Activated effector memory CD4-positive, alpha-beta T cell treated with Interleukin-2 at 50 U/mL for 16 hours (primary cell): ENCODE measurements around the gene FAM114A2.

ENCODE experiments used
- DNase-seq: peaks from one replicate; pipeline ENCODE4 v3.0.0-alpha.2; 2020

FAM114A2 gene

DNA sequence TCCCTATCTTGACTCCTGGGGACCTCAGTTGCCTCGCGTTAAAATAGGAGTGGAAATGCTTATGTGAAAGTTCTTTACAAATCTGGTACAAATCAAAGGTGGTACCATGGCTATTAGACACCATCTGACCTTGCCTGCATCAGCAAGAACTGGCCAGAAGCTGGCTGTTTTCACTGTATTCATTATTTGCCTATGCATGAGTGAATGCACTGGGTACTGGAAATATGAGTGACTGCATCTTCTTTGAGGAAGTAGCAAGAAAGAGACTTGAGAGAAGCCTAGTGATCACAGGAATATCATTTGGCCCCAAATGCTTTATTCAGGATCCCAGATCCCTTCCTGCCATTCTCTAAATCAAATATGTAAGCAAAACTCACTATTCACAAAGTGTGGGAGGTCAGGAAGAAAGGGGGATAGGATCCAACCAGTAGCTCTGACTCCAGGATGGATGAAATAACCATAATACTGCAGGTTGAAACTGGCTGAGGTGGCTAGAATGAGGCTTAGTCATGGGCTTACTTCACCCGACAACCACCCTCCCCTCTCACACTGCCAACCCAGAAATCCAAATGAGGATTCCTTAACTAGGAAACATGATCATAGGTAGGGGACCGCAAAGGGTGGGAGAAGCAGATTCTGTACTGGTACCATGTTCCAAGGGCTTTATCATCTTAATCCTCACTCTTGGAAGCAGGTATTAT lies 56.7 kb downstream of the FAM114A2 start:
- DNase-seq: no peak

DNA sequence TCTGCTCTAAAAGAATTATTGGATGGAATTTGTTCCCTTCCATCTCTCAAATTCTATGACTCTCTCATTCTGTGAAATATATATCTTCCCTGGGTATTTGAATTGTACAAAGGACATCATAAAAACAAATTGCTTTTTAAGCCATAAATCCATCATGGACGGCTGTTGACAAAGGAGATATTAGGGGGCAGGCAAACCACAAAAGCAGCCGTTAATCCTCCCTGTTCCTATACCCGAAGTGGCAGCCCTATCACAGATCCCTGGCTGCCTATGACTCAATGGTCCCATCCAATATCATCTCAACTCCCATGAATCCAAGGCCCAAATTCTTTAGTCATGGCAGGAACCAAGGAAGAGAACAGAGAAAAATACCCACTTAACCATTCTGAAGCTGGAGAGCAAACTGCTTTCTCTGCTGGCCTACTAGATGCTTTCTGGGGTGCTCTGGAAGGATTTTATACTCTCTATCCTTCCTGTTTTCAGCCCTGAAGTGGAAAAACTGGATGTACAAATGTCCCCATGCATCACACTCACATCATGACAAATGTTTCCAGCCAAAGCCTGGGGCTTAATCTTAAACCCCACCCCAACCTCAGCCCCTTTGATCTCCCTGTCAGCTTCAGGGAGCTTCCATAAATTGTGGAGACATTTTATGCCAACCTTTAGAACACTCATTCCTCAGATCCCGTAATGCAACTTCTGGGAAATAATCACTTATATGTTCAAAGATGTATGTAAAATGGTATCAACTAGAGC lies 59.5 kb downstream of the FAM114A2 start:
- DNase-seq: no peak

DNA sequence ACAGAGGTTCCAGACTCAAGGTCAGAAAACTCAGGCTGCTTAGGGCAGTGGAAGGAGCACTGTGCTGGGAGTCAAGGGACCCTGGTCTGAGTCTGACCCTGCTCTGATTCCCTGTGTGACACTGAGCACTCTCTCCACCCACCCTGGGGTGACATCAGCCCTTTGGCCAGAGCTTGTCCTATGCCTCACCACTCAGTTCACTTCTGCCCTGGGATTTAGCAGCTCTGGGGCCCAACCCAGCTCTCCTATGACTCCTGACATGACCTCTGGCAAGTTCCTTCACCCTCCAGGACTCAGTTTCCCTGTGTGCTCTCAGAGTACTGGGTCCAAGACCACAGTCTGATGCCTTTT lies 63.9 kb downstream of the FAM114A2 start:
- no peak for DNase-seq

DNA sequence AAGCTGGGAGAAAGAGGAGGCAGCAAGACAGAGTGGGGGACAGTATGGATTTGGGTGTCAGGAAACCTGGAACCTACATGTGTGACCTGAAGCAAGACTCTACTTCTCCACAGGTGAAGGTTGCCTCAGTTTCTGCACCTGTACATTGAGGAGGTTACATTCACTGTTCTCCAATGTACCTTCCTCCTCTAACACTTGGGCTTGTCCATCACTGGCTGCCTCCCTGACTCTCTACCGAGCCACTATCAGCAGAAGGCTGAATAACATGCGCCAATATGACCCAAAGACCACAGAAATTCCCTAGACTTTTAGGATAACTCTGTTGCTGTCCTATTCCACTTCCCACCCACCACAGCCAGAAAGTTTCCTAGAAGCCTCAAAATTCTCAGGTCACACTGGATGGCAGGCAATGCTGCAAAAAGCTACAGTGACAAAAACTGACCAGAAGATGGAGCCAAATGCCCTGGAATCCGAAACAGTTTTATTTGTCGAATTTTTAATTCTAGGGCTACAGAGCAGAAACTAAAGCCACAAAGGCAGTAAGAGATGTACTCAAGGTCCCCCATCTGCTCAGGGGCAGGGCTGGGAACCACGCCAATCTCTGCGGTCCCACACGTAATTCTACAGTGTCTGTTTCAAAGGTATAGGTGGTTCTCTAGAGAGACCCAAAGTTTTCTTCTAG lies 64.4 kb downstream of the FAM114A2 start:
- DNase-seq: no peak

DNA sequence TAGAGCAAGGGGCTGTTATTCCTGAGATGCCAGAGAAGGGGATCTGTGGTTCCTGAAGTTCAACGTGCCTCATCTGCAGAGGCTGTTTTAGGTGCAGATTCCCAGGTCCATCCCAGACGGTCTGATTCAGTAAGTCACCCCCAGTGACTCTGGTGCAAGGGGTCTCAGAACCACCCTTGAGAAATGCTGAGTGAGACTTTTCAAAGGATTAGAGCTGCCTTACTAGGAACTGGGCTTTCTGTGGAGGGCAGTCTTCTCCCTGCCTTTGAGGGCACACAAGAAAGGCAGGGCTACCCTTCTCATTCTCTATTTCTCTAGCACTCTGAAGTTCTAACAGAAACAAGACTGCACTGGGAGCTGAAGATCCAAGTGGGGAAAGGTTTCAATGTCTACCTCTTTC lies 66.5 kb downstream of the FAM114A2 start:
- no peak for DNase-seq

DNA sequence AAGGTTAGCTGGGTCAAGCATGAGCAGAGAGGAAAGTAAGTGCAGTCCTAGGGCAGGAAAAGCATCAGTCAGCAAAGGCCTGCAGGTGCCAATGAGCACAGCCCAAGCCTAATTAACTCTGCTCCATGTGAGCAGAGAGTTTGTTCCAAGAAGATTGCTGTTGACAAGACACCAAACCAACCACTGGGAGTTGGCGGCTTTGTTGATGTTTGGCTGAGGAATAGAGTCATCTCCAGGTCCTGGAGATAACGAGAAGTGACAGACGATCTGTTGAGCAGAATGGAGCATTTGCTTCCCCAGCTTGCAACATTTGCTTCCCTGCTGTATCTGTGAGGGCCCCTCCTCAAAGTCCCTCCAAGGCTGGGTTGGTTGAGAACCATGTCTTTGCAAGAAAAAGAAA lies 68.2 kb downstream of the FAM114A2 start:
- DNase-seq: no peak

DNA sequence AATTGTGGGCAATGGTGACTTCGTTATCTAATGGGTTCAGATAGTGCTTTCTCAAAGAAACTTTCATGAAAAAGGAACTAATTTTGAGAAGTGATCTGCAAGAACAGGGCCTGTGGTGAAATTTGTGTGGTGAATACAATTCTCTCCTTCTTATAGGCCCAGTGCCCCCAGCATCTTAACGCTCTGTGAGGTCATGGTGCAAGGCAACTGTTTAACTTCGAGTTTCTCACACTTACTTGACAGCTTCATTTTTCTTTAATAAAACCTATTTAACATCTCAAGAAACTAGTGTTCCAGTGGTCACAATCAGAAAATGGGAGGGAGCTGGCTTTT lies 69.2 kb downstream of the FAM114A2 start:
- DNase-seq: no peak

DNA sequence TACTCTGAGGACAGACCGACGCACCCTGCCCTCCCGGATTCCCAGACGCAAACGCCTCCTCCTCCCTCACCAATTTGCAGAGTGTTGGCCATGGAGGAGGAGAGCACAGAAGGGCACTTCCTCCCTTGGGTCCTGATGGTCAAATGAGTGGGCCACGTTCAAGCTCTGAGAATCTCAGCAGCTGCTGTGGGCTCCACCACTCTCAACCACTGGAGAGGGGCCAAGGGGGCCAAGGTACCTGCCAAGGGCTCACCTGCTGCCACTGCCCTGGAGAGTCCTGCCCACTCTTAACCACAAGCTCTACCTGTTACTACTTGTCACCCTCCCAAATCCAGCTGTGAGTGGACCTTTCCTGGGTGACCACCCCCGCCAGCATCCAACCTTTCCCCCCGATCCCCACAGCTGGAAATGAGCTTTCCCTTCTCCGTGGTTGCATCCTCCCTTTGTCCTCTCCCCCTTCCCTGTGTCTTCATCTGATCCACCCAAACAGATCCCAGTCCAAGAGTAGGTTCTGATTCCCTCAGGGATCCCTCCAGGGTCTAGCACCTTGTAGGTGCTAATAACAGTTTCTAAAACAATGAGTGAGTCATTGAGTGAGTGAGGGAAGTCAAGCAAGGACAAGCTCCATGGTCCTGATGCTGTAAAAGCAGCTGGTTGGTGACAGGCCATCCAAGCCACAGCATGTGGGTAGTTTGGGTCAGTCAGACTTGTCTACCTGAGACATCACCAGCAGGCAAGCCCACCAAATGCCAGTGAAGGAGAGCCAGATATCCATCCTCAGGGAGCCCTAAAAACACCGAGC lies 69.7 kb downstream of the FAM114A2 start:
- no peak for DNase-seq

DNA sequence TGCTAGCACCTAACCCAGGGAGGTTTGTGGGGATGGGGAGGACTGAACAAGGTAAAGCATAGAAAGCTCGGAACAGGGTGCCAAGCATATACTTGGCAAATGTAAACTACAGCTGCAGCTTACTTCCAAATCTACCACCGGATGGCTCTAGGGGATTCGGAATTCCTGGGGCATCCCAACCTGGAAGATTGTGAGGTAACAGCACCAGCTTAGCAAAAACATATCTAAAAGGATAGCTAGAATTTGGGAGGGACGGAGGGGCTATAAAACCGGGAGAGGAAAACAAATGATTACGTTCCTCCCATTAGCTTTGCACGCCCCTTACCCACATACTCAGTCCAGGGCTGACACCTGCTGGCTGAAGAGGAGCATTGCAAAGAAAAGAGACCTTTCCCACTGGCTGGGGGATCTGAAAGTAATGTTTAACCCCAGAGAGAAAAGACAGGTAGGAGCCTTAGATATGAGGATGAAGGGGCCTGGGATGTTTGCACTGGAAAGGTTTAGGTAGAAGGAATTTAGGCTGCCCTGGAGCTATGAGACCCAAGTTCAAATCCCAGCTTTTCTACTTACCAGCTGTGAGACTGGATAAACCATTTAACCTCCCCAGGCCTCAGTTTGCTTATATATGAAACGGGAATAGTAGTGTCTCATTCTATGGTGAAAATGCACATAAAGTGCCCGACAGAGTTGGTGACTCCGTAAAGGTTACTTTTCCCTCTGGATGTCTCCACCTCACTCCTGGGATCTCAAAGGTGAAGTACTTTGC lies 73.6 kb downstream of the FAM114A2 start:
- no peak for DNase-seq

DNA sequence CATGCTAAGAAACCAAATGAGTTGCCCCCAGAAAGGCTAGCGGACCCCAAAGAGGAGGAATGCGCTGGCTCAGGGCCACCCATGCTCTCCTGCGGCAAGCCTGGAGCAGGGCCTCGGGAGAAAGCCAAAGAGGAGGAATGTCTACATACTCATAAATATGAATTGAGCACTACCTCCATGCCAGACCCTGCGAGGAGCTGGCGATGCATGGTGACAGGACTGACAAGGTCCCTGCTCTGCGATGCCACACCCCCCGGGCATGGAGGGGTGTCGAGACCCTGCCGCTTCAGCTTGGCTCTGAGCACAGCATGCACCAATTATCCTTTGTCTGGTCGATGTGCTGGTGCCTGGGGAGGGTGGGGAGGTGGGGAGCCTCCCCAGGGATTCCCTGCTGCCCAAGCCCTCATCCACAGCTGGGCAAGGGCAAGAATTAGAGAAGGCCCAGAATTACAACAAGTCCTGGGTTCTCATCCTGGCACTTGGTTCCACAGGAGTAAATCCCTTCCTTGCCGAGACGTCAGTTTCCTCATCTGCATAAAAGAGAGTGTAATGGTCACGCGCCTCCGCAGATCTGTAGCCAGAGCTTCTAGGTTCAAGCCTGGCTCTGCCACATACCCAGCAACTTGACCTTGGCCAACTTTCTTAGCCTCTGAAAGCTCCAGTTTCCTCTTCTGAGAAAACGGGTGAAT lies 74.4 kb downstream of the FAM114A2 start:
- DNase-seq: no peak

DNA sequence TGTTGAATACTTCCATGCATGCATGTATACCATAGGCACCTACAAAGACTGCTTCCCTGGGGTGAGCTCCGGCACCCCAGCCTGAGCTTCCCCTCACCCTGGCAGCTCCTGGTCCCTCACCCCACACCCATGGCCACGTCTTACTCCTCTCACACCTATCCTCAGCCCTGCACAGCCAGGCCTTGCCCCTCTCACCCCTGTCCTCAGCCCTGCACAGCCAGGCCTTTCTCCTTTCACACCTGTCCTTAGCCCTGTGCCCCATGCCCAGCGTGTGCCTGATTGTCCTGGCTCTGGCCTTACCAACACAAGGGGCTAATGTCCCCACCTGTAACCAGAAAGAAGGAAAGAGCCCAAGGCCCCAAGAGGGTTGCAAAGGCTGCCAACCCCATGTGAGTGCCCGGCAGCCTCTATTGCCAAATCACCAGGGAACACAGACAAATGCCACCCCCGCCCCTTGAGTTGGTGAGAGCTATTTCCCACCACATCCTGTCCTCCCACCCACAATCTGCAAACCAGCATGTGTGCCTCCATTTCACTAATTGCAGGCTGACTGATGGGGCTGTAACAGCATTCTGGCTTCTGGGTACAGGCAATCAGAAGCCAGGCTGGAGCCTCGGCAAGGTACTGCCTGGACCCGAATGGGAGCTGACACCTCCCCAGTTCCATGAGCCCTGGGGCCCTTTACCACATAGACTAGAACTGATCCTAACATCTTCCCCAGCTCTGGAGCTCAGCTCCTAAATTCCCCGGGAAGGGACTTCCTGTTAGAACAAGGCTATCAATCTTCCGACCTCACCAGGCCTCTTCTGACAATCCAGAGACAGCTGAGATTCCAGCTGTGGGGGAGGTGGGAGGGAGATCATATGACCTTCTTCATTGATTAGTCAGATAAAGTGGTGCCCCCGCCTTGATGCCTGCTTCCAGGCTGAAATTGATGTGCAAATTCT lies 78.2 kb downstream of the FAM114A2 start:
- DNase-seq: no peak

DNA sequence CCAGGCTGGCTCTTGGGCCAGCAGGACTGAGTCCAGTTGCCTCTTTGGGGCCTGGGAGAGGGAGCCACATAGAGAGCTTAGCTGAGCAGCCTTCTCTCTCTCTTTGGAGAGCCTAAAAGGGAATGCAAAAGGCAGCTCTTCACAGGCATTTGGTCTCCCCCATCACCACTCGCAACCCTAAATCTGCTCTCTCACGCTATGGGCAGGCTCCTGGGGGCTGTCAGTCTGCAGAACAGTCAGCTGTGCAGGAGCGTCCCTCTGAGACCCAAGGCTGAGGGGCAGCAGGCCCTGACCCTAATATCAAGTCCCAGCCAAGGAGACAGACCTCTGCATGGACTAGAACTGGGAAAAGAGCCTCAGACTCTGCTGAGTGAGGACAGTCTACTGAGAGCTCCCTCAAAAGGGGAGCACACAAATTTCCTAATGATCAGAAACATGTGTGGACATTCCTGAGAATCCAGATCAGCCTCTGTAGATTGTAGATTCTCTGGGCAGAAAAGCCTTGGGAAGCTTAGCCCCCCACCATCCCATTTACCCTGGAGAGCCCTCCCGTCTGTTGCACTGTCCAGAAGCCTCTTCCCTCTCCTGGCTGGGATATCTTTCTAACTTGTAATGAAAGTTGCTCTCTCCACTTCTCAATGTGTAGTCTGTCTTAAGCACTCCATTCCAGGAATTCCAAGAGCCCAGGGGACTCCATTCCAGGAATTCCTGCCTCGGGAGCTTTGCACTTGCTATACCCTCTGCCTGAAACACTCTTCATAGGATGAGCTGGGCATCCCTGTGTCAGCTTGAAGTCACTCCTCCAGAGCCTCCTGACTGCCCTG lies 79.4 kb downstream of the FAM114A2 start:
- DNase-seq: no peak

DNA sequence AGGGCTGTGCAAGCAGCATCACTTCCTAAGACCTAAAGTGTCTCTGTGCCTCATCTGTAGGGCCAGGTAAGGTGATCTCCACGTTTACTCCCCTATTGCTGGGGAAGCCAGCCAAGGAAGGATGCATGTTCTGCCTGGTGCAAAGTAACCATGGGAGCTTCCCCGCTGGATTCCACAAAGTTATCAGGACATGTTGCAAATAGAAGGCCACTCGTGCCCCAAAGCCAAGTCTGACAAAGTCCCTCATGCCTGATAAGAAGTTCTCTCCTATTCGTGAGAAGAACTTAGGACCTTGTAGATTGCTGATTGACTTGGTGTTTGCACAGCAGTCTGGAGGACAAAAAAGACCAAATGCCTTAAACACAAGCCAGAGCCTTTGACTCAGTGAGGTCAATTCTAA lies 81.5 kb downstream of the FAM114A2 start:
- DNase-seq: no peak

DNA sequence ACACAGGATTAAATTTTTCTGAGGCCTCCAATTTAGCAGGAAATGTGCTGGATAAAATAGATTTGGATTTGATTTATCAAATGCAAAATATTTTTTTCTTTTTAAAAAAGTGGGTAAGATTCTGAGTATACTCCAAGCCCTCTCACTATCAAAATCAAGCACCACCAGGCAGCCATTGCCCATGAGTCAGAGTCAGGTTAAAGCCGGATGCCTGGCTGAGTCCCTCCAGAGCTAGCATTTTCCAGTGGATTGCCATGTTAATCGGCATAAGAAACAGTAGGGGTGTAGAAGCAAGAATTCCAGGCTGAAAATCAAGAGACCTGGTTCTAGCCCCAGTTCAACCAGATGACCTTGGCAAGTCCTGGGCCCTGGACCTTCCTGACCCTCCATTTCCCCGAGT lies 85.3 kb downstream of the FAM114A2 start:
- DNase-seq: no peak

DNA sequence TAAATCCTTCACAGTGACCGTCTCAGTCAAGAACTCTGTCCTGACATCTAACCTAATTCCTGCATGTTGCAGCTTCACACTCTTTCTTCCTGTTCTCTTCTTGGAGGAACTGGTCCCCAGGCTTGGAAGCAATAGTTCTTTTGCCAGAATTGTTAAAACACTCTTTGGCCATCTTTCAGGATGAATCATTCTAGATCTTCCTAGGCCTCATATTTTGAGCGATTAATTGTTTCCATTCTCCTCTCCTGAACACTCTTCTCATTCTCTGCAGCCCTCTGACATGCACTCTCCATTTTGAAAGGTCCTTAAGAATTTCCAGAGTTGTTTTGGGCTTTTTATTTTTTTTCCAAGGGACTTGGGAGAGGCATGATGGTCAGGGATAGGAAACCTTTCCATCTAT lies 85.8 kb downstream of the FAM114A2 start:
- no peak for DNase-seq

DNA sequence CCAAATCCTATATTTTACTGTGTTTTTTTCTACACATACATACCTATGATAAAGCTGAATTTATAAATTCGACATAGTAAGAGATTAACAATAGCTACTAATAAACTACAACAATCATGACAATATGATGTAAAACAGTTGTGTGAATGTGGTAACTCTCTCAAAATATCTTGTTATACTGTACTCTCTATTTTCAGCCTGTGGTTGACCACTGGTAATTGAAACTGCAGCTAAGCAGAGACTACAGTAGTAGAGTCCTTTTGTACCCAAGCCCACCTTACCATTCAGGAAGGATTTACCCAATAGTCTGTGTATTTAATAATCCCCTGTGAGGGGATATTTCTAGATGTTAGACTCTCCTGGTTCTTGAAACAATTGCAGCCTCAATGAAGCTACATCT lies 86.7 kb downstream of the FAM114A2 start:
- DNase-seq: no peak

DNA sequence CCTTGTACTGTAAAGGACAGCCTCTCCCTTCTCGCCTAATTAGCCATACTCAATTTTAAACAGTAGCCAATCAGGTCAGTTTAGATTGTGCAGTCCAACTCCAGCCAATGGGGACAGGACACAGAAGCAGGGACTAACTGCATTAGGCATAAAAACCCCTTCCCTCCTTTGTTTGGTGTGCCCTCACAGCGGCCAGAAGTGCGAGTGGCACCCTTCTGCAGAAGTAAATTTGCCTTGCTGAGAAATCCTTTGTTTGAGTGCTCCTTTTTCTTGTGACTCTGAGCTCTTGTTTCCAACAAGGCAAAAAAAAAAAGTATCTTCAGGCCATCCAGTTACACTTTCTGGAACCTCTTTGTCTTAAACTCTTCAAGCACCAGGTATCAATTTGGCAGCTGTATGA lies 97.4 kb downstream of the FAM114A2 start:
- DNase-seq: no peak
